Hepatocyte (in vitro differentiated cells): ENCODE data around the gene TTC12. TPM values are rescaled to one million over a fixed set of nuclear protein-coding genes. Genes with fewer than 3 reads are reported as not detected.

Experiments
- DNase-seq: peaks from one replicate; pipeline ENCODE4 v3.0.0-alpha.2; 2016; ENCODE audit warnings: low spot score
- H2AFZ ChIP-seq: fragments of 200-600 bp; sonication (generic); 2 replicates; pipeline ENCODE4 v1.6.0; 2016; ENCODE audit warnings: antibody characterized with exemption, mild to moderate bottlenecking
- H3K27ac ChIP-seq: fragments of 200-600 bp; sonication (generic); 2 replicates; pipeline ENCODE4 v1.5.1; 2016; ENCODE audit warnings: mild to moderate bottlenecking
- H3K27me3 ChIP-seq: fragments of 200-600 bp; sonication (generic); 2 replicates; pipeline ENCODE4 v1.6.1; 2016
- H3K36me3 ChIP-seq: fragments of 200-600 bp; sonication (generic); replicated peaks from 2 replicates; pipeline ENCODE4 v1.5.1; 2016; ENCODE audit warnings: low read depth; ENCODE audit not compliant: insufficient read depth
- H3K4me1 ChIP-seq: fragments of 200-600 bp; sonication (generic); 2 replicates; pipeline ENCODE4 v1.5.1; 2016; ENCODE audit warnings: mild to moderate bottlenecking, moderate library complexity; ENCODE audit not compliant: insufficient read depth
- H3K4me2 ChIP-seq: fragments of 200-600 bp; sonication (generic); 2 replicates; pipeline ENCODE4 v1.6.0; 2016
- H3K4me3 ChIP-seq: fragments of 200-600 bp; sonication (generic); 2 replicates; pipeline ENCODE4 v1.5.1; 2016; ENCODE audit warnings: mild to moderate bottlenecking
- H3K79me2 ChIP-seq: fragments of 200-600 bp; sonication (generic); 2 replicates; pipeline ENCODE4 v1.6.0; 2017; ENCODE audit warnings: mild to moderate bottlenecking
- H3K9me2 ChIP-seq: fragments of 200-600 bp; sonication (generic); replicated peaks from 2 replicates; pipeline ENCODE4 v1.6.0; 2017; ENCODE audit warnings: mild to moderate bottlenecking; ENCODE audit not compliant: insufficient read depth
- H3K9me3 ChIP-seq: fragments of 200-600 bp; sonication (generic); 2 replicates; pipeline ENCODE4 v1.5.1; 2016; ENCODE audit warnings: low read depth, mild to moderate bottlenecking
- H4K20me1 ChIP-seq: fragments of 200-600 bp; sonication (generic); 2 replicates; pipeline ENCODE4 v1.6.0; 2016; ENCODE audit warnings: mild to moderate bottlenecking; ENCODE audit not compliant: insufficient read depth, poor library complexity, severe bottlenecking
- CTCF ChIP-seq: fragments of 200-600 bp; sonication (generic); IDR thresholded peaks from 2 replicates; pipeline ENCODE4 v1.5.1; 2016; ENCODE audit warnings: antibody characterized with exemption, mild to moderate bottlenecking; ENCODE audit not compliant: poor library complexity
- EZH2 ChIP-seq: fragments of 200-600 bp; sonication (generic); IDR thresholded peaks from 2 replicates; pipeline ENCODE4 v1.6.1; 2016; ENCODE audit warnings: antibody characterized with exemption, mild to moderate bottlenecking, borderline replicate concordance
- EZH2phosphoT487 ChIP-seq: fragments of 200-600 bp; sonication (generic); IDR thresholded peaks from one replicate; pipeline ENCODE4 v1.6.1; 2018; ENCODE audit warnings: antibody characterized with exemption, mild to moderate bottlenecking, low read depth, moderate library complexity; ENCODE audit not compliant: unreplicated experiment, severe bottlenecking
- WGBS: methylation state at CpG from one replicate; pipeline ENCODE4 v1.1.6; 2016; ENCODE audit warnings: low lambda C conversion rate; ENCODE audit errors: missing lambda C conversion rate; 5-methylcytosine and 5-hydroxymethylcytosine counted together
- polyA plus RNA-seq: library from polyadenylated mRNA; unstranded; fragments of >200 nt; fragmentation: Nextera tagmentation; extraction: Ambion mirVana; gene quantifications from 2 replicates; pipeline ENCODE4 v1.2.1, GENCODE V29; 2016
- total RNA-seq: library from RNA; depleted of rRNA; stranded (reverse); fragments of >200 nt; gene quantifications from 2 replicates; pipeline ENCODE4 v1.2.3, GENCODE V29; 2014

The TTC12 gene
- total and polyA plus RNA-seq, 2 experiments from 2014 or later: 9.2 to 12.4 TPM

GRCh38 chr11:113277907-113278306, 36.5 kb upstream of the TTC12 start:
- no peak overlapping the region for H3K4me2 ChIP-seq
- DNase-seq: no peak
- WGBS: 96% methylated on average over 5 of the region's 5 CpGs

DNA sequence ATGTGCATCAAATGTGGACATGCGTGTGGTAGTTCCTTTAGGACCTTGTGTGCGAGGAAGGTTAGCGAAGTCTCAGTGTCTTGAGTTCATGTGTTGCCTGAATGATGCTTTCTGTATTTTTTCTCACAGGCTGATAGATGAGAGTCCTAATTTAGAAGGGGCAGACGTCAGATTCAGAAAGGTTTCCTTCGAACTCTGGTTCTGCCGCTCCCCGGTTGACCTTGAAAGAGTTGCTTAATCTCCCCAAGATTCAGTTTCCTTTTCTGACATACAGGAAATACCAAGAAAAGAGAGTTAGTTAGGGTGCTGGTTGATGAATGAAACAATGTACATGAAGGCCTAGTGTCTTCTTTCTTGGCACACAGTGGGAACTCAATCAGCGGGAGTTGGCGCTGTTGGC, 35.9 kb upstream of the TTC12 start:
- no peak overlapping the region for H3K4me3 ChIP-seq
- no peak for TF ChIP-seq CTCF
- no peak for TF ChIP-seq EZH2phosphoT487
- no peak for TF ChIP-seq EZH2
- no peak overlapping the region for H2AFZ ChIP-seq
- H3K9me2 ChIP-seq: no peaks in the 10 kb centered on the region
- no peak overlapping the region for H3K27ac ChIP-seq
- H3K4me1 ChIP-seq: no peaks in the 10 kb centered on the region
- H3K79me2 ChIP-seq: no peaks in the 10 kb centered on the region
- no peak overlapping the region for H3K4me2 ChIP-seq
- H4K20me1 ChIP-seq: no peaks in the 10 kb centered on the region
- no peaks in the 10 kb centered on the region for H3K9me3 ChIP-seq
- no peaks in the 10 kb centered on the region for H3K36me3 ChIP-seq
- WGBS: 95% methylated on average over 9 of the region's 9 CpGs
- no peaks in the 10 kb centered on the region for H3K27me3 ChIP-seq
- DNase-seq: no peak

More at GRCh38 chr11:113277907-113278306, 36.5 kb upstream of the TTC12 start:
- H3K9me3 ChIP-seq: no peaks in the 10 kb centered on the region
- H3K4me3 ChIP-seq: no peak overlapping the region
- no peaks in the 10 kb centered on the region for H3K27me3 ChIP-seq
- no peaks in the 10 kb centered on the region for H3K36me3 ChIP-seq
- no peaks in the 10 kb centered on the region for H3K4me1 ChIP-seq
- H4K20me1 ChIP-seq: no peaks in the 10 kb centered on the region
- H3K27ac ChIP-seq: no peak overlapping the region
- TF ChIP-seq EZH2phosphoT487 (no peak), CTCF (no peak), EZH2 (no peak)
- H3K79me2 ChIP-seq: no peaks in the 10 kb centered on the region
- H3K9me2 ChIP-seq: no peaks in the 10 kb centered on the region
- H2AFZ ChIP-seq: no peak overlapping the region

DNA sequence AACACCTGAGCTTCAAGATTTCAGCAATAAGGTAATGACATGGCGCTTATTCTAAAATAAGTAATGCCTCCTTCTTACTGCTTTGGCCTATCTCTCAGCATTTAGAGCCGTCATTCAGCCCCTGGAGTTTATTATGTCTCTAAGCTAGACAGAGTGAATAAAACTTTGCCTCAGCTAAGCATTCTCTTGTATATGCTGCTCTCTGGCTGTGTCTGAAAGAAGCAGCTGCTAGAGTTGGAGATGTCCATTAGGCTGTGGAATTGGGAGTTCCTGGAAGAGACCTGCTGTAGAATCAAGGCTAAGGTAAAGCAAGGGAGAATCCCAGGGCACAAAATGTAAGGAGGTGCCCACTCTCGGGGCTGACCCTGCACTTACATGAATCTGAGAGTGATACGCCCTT, 35.5 kb upstream of the TTC12 start:
- no peaks in the 10 kb centered on the region for H3K4me1 ChIP-seq
- H3K9me2 ChIP-seq: no peaks in the 10 kb centered on the region
- no peak overlapping the region for H3K27ac ChIP-seq
- peak; percentile 39 for TF ChIP-seq CTCF
- no peak for TF ChIP-seq EZH2phosphoT487
- DNase-seq: no peak
- no peaks in the 10 kb centered on the region for H3K79me2 ChIP-seq
- no peaks in the 10 kb centered on the region for H4K20me1 ChIP-seq
- no peaks in the 10 kb centered on the region for H3K27me3 ChIP-seq
- no peak overlapping the region for H3K4me3 ChIP-seq
- H3K4me2 ChIP-seq: no peak overlapping the region
- 82% methylated on average over 4 of the region's 4 CpGs for WGBS
- H3K9me3 ChIP-seq: no peaks in the 10 kb centered on the region
- no peak overlapping the region for H2AFZ ChIP-seq
- no peaks in the 10 kb centered on the region for H3K36me3 ChIP-seq

- no peaks in the 10 kb centered on the region for H3K79me2 ChIP-seq
- WGBS: 92% methylated on average over 3 of the region's 3 CpGs
- no peak overlapping the region for H3K4me3 ChIP-seq
- no peaks in the 10 kb centered on the region for H3K36me3 ChIP-seq
- no peaks in the 10 kb centered on the region for H3K9me2 ChIP-seq
- no peak overlapping the region for H2AFZ ChIP-seq
- H4K20me1 ChIP-seq: no peaks in the 10 kb centered on the region
- TF ChIP-seq EZH2: no peak
- no peak for TF ChIP-seq EZH2phosphoT487
- TF ChIP-seq CTCF: no peak
- no peaks in the 10 kb centered on the region for H3K4me1 ChIP-seq
- no peak overlapping the region for H3K4me2 ChIP-seq
- DNase-seq: no peak
- H3K27me3 ChIP-seq: no peaks in the 10 kb centered on the region
- H3K9me3 ChIP-seq: no peaks in the 10 kb centered on the region
- no peak overlapping the region for H3K27ac ChIP-seq
Observed at GRCh38 chr11:113279591-113279990, 34.8 kb upstream of the TTC12 start.
